Endothelial cell of hepatic sinusoid (primary cell): ENCODE measurements around the gene CMTM1.
"Not testable (repeated sequence)": the region's sequence is repeated elsewhere in the genome, so short reads cannot be mapped to it uniquely, and the experiment has no call there.

ENCODE experiments used
- in situ Hi-C: cut with HindIII; loops from 2 replicates; pipeline ENCODE4 v1.10.0; 2017; ENCODE audit warnings: low sequenced_read_pairs

Gene CMTM1

GRCh38 chr16:66608241-66609138 lies 42.3 kb downstream of the CMTM1 start:
- in situ Hi-C loops: no loop called here

- in situ Hi-C loops: no loop called here
Observed at GRCh38 chr16:66609139-66609510, 42.9 kb downstream of the CMTM1 start.

GRCh38 chr16:66610111-66610820 lies 44.0 kb downstream of the CMTM1 start:
- in situ Hi-C loops: loop anchor here (5.0 kb wide), 1 partner anchor 38 kb away; no protein-coding TSS in a partner anchor

GRCh38 chr16:66611911-66612310 lies 45.7 kb downstream of the CMTM1 start:
- in situ Hi-C loops: loop anchor here (5.0 kb wide), 1 partner anchor 40 kb away; no protein-coding TSS in a partner anchor

- in situ Hi-C loops: loop anchor here (5.0 kb wide), 1 partner anchor 40 kb away; no protein-coding TSS in a partner anchor
Observed at GRCh38 chr16:66612422-66612821, 46.2 kb downstream of the CMTM1 start.

- in situ Hi-C loops: loop anchor here (5.0 kb wide), 1 partner anchor 42 kb away; no protein-coding TSS in a partner anchor
Observed at GRCh38 chr16:66614161-66614802, 48.0 kb downstream of the CMTM1 start.

GRCh38 chr16:66616169-66616568 lies 49.9 kb downstream of the CMTM1 start:
- in situ Hi-C loops: no loop called here

GRCh38 chr16:66616592-66616991 lies 50.4 kb downstream of the CMTM1 start:
- in situ Hi-C loops: no loop called here

GRCh38 chr16:66617010-66617434 lies 50.8 kb downstream of the CMTM1 start:
- in situ Hi-C loops: no loop called here

- in situ Hi-C loops: no loop called here
Observed at GRCh38 chr16:66617728-66618127, 51.5 kb downstream of the CMTM1 start.

- in situ Hi-C loops: no loop called here
Observed at GRCh38 chr16:66618588-66619375, 52.5 kb downstream of the CMTM1 start.

- in situ Hi-C loops: no loop called here
Observed at GRCh38 chr16:66619534-66620428, 53.5 kb downstream of the CMTM1 start.

GRCh38 chr16:66620429-66620795 lies 54.2 kb downstream of the CMTM1 start:
- in situ Hi-C loops: no loop called here

GRCh38 chr16:66621973-66622372 lies 55.7 kb downstream of the CMTM1 start:
- in situ Hi-C loops: no loop called here

GRCh38 chr16:66622863-66623262 lies 56.6 kb downstream of the CMTM1 start:
- in situ Hi-C loops: no loop called here

GRCh38 chr16:66623755-66624154 lies 57.5 kb downstream of the CMTM1 start:
- in situ Hi-C loops: no loop called here

GRCh38 chr16:66627611-66628378 lies 61.6 kb downstream of the CMTM1 start:
- in situ Hi-C loops: not testable (repeated sequence)
